Subcutaneous adipose tissue (tissue), 4 donors: ENCODE results near the gene RGS3. TPM values are rescaled to one million over a fixed set of nuclear protein-coding genes. Genes with fewer than 3 reads are reported as not detected.

Experiments
- total RNA-seq, 4 donors: library from RNA; depleted of rRNA; stranded (reverse); fragments of >200 nt; gene quantifications; one replicate each; pipeline ENCODE4 v1.1.0, GENCODE V29; 2016
- TF ChIP-seq, protein P1 (sequence below): fragments of 450-650 bp; IDR thresholded peaks from one replicate; pipeline ENCODE4 v1.5.1; 2016; ENCODE audit warnings: low read depth, mild to moderate bottlenecking, control low read depth, antibody characterized with exemption, moderate library complexity

RGS3 gene
- total RNA-seq, 4 donors from 2014 or later: 25.0 to 122 (median 70.9) TPM

DNA sequence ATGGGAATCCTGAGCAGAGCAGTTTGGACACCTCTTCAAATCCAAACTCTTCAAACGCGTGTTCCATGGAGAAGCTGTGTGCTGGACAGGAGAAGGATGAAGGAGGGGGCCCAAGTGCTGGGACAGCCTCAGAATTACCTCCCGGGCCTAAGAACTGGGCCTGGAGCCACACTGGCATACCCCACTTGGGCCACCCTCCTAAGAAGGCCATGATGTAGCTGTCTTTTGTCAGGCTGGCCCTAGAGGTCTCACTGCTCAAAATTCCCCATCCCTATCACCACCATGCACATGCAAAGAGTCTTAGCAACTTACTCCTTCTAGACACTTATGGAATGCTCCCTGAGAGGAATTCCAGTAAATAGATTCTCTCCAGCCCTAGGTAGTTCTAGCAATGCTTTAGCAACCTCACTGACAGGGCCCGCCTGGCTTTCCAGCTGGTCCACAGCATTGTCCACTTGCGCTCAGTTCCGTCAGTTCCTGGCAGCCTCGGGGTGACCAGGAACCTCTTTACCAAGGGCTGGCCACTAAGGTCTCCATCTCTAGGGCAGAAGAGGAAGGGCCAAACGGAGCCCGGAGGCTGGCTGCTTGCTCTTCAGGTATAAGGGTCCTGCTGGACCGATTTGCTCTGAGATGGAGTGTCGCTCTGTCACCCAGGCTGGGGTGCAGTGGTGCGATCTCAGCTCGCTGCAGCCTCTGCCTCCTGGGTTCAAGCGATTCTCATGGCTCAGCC is 75.3 kb downstream of the RGS3 start:
- TF ChIP-seq, protein P1, sequence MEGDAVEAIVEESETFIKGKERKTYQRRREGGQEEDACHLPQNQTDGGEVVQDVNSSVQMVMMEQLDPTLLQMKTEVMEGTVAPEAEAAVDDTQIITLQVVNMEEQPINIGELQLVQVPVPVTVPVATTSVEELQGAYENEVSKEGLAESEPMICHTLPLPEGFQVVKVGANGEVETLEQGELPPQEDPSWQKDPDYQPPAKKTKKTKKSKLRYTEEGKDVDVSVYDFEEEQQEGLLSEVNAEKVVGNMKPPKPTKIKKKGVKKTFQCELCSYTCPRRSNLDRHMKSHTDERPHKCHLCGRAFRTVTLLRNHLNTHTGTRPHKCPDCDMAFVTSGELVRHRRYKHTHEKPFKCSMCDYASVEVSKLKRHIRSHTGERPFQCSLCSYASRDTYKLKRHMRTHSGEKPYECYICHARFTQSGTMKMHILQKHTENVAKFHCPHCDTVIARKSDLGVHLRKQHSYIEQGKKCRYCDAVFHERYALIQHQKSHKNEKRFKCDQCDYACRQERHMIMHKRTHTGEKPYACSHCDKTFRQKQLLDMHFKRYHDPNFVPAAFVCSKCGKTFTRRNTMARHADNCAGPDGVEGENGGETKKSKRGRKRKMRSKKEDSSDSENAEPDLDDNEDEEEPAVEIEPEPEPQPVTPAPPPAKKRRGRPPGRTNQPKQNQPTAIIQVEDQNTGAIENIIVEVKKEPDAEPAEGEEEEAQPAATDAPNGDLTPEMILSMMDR: no peak

DNA sequence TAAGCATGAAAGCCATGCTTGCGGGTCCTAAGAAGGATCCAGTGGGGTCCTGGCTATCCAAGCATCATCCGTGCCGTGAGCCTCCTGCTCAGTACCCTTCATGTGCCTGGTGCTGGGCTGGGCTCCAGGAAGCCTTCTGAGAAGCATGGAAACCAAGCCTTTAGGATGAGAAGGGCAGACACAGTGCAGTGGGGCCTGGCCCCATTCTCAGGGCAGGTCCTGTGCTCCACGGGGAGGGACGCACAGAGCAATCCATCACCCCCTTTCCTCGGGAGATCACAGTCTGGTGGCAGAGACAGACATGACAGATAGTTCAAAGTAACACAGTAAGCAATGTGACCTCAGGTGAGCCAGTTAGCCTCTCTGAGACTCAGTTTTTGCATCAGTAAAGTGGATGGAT is 76.9 kb downstream of the RGS3 start:
- TF ChIP-seq, protein P1: no peak

DNA sequence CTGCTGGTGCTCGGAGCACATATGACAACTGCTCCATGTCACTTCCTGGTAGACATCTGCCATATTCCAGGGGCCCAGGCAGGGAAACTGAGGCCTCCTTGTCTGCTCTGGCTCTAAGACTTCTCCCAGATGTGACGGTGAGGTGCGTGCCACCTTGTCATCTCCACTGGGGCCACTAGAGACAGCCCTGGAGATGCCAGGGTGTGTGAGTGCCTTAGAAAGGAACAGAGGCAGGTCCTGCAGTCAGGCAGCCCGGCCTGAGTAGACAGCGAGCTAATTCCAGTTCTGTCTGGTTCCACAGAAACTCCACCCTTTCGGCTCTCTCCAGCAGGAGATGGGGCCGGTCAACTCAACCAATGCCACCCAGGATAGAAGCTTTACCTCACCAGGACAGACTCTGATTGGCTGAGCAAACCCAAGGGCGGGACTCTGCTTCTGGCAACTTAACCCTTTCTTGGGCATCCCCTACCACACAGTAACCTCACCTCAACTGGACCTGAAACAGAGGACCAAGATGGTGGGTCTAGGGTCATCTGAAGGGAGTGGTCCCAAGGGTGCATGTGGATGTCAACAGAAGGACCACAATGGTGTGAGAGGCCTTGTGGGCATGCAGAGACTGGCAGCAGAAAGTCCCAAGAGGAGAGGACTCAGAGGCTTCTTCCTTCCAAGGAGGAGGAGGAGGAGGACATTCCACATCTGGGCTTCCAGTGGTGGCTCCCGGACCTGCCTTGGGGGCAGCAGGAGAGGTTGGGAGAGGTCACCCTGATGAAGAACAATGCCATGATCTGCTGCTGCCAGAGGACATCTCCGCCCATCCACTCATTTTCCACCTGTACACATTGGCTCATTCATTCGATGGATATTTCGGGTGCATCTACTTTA is 77.7 kb downstream of the RGS3 start:
- TF ChIP-seq, protein P1: no peak

- TF ChIP-seq, protein P1: no peak
These were observed 78.5 kb downstream of the RGS3 start for GRCh38 chr9:113542006-113542405.

DNA sequence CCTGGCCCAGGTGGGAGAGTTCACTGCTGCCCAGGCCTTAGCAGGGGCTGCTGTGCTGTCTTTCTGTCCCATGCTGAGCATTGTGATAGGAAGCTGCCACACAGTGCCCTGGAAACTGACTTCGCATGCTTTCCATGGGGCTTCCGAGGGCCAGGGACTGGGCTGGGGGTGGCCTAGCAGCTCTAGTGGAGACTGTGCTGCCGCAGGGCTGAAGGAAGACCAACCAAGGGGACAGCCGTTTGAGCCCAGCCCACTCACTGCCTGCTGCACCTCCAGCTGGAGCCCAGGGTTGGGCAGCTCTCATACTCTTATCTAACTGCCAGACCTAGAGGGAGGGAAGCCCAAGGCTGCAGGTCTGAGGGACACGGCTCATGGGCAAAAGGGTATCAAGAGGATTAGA is 79.2 kb downstream of the RGS3 start:
- TF ChIP-seq, protein P1: no peak

DNA sequence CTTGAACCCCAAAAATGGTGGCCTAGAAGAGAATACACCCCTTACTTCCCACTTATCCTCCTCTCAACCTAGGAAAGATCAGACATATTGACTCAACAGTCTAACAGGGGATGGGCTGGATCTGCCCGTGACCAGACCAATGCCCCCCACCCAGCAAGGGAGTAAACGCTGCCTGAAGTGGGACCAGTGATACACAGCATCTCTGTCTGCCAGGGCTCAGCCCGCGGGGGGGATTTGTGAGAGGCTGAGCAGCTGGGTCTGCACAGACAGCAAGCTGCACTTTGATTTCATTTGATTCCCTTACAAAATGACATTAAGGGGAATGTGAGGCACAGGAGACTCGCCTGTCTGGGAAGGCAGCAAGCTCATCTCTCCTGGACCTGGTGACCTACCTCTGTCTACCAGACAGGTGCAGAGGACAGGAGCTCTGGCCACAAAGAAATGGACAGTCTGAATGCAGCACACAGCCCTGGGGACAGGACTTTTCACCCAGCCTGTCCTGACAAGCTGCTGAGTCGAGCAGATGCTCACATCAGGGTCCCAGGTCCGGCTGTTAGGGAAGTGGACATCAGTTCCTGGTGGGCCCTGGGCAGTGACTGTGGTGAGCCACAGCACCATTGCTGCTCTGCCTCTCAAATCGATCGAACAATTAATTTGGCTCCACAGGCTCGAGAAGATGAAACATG is 79.9 kb downstream of the RGS3 start:
- TF ChIP-seq, protein P1: no peak

GRCh38 chr9:113543982-113544303 is 80.4 kb downstream of the RGS3 start:
- TF ChIP-seq, protein P1: no peak
